ENCODE measurements around the gene CREB5. TPM values are rescaled to one million over a fixed set of nuclear protein-coding genes. Genes with fewer than 3 reads are reported as not detected.

Gene CREB5
- total RNA-seq, 1 donor from 2014 or later: 8.9 TPM

DNA sequence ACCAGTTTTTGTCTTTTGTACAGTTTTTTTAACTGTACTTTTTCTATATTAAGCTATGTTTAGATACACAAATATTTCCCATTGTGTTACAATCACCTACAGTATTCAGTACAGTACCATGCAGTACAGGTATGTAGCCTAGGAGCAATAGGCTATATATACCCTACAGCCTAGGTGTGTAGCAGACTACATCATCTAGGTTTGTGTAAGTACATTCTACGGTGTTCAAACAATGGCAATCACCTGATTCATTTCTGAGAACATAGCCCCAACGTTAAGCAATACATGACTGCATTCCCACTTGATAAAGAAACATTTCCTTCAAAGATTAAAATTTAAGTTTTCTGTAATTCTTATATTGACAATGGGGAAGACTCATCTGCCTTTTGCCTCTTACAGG is 456.4 kb downstream of the CREB5 start:
- ATAC-seq (no peak), DNase-seq (no peak)
- no peaks in the 10 kb centered on the region for H3K27me3 ChIP-seq
- H3K36me3 ChIP-seq: no peaks in the 10 kb centered on the region
- H3K4me3 ChIP-seq: no peak overlapping the region
- H3K9me3 ChIP-seq: no peaks in the 10 kb centered on the region
- intact Hi-C loops (cut with DNase I): no loop called here
- TF ChIP-seq, protein P1, sequence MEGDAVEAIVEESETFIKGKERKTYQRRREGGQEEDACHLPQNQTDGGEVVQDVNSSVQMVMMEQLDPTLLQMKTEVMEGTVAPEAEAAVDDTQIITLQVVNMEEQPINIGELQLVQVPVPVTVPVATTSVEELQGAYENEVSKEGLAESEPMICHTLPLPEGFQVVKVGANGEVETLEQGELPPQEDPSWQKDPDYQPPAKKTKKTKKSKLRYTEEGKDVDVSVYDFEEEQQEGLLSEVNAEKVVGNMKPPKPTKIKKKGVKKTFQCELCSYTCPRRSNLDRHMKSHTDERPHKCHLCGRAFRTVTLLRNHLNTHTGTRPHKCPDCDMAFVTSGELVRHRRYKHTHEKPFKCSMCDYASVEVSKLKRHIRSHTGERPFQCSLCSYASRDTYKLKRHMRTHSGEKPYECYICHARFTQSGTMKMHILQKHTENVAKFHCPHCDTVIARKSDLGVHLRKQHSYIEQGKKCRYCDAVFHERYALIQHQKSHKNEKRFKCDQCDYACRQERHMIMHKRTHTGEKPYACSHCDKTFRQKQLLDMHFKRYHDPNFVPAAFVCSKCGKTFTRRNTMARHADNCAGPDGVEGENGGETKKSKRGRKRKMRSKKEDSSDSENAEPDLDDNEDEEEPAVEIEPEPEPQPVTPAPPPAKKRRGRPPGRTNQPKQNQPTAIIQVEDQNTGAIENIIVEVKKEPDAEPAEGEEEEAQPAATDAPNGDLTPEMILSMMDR (IDR thresholded peaks at IDR 0.05): no peak
- no peak overlapping the region for H3K27ac ChIP-seq
- H3K4me1 ChIP-seq: no peaks in the 10 kb centered on the region

GRCh38 chr7:28871077-28871476 is 458.8 kb downstream of the CREB5 start:
- H3K36me3 ChIP-seq: no peaks in the 10 kb centered on the region
- no peaks in the 10 kb centered on the region for H3K9me3 ChIP-seq
- no peaks in the 10 kb centered on the region for H3K27me3 ChIP-seq
- H3K27ac ChIP-seq: no peak overlapping the region
- TF ChIP-seq, protein P1 (IDR thresholded peaks at IDR 0.05): no peak
- DNase-seq: no peak
- no peaks in the 10 kb centered on the region for H3K4me1 ChIP-seq
- ATAC-seq: no peak
- intact Hi-C loops (cut with DNase I): no loop called here
- no peak overlapping the region for H3K4me3 ChIP-seq

GRCh38 chr7:28871631-28872030 is 459.3 kb downstream of the CREB5 start:
- TF ChIP-seq, protein P1 (IDR thresholded peaks at IDR 0.05): no peak
- Histone ChIP-seq H3K9me3 (no peaks in the 10 kb centered on the region), H3K4me3 (no peak overlapping the region), H3K27me3 (no peaks in the 10 kb centered on the region), H3K27ac (no peak overlapping the region), H3K4me1 (no peaks in the 10 kb centered on the region), H3K36me3 (no peaks in the 10 kb centered on the region)
- intact Hi-C loops (cut with DNase I): no loop called here
- no peak for ATAC-seq
- DNase-seq: no peak

GRCh38 chr7:28872226-28872625 is 459.9 kb downstream of the CREB5 start:
- no peaks in the 10 kb centered on the region for H3K36me3 ChIP-seq
- no peaks in the 10 kb centered on the region for H3K9me3 ChIP-seq
- no peak overlapping the region for H3K4me3 ChIP-seq
- H3K4me1 ChIP-seq: no peaks in the 10 kb centered on the region
- H3K27me3 ChIP-seq: no peaks in the 10 kb centered on the region
- DNase-seq (no peak), ATAC-seq (no peak)
- intact Hi-C loops (cut with DNase I): no loop called here
- TF ChIP-seq, protein P1 (IDR thresholded peaks at IDR 0.05): no peak
- no peak overlapping the region for H3K27ac ChIP-seq

GRCh38 chr7:28873365-28873764 is 461.0 kb downstream of the CREB5 start:
- Histone ChIP-seq H3K4me3 (no peak overlapping the region), H3K4me1 (no peaks in the 10 kb centered on the region), H3K27me3 (no peaks in the 10 kb centered on the region), H3K9me3 (no peaks in the 10 kb centered on the region), H3K36me3 (no peaks in the 10 kb centered on the region), H3K27ac (no peak overlapping the region)
- TF ChIP-seq, protein P1 (IDR thresholded peaks at IDR 0.05): no peak
- intact Hi-C loops (cut with DNase I): no loop called here
- ATAC-seq: no peak
- no peak for DNase-seq

- ATAC-seq: no peak
- no peak overlapping the region for H3K27ac ChIP-seq
Observed at GRCh38 chr7:28874001-28874400, 461.7 kb downstream of the CREB5 start.

More at GRCh38 chr7:28874001-28874400, 461.7 kb downstream of the CREB5 start:
- H3K9me3 ChIP-seq: no peaks in the 10 kb centered on the region
- TF ChIP-seq, protein P1 (IDR thresholded peaks at IDR 0.05): no peak
- DNase-seq: no peak
- H3K27me3 ChIP-seq: no peaks in the 10 kb centered on the region
- H3K4me1 ChIP-seq: no peaks in the 10 kb centered on the region
- no peaks in the 10 kb centered on the region for H3K36me3 ChIP-seq
- intact Hi-C loops (cut with DNase I): no loop called here
- no peak overlapping the region for H3K4me3 ChIP-seq
